ENCODE data around the gene BARHL1. TPM values are rescaled to one million over a fixed set of nuclear protein-coding genes. Genes with fewer than 3 reads are reported as not detected.

Gene BARHL1
- total RNA-seq, 1 experiment from 2014 or later, result not detected

GRCh38 chr9:132622159-132622558 lies 39.8 kb downstream of the BARHL1 start:
- Mint-ChIP-seq H3K27ac (no peak overlapping the region), H3K27me3 (ENCODE audit: low read depth) (no peaks in the 10 kb centered on the region), H3K4me1 (peaks cover 0 to 17% of the 10 kb centered on the region in 2 experiments; a peak in 1 of 4 replicates), H3K9me3 (no peaks in the 10 kb centered on the region), H3K4me3 (no peak overlapping the region), H3K36me3 (ENCODE audit: insufficient read depth in 1 of 3, low read depth in 3 of 3) (peaks cover 12 to 55% (median 23%) of the 10 kb centered on the region in 3 experiments; a peak in 6 of 7 replicates)
- no peak overlapping the region for H3K27ac ChIP-seq (ENCODE audit: insufficient read length, low read depth, low read length)
- no peak overlapping the region for H3K14ac ChIP-seq (ENCODE audit: insufficient read depth, low read length)
- no peak overlapping the region for H2BK15ac ChIP-seq (ENCODE audit: low read depth, low read length)
- H4K5ac ChIP-seq (ENCODE audit: insufficient read length, low read depth, low read length), result no peak overlapping the region
- no peak overlapping the region for H4K91ac ChIP-seq (ENCODE audit: insufficient read length, low read depth, low read length)
- no peak overlapping the region for H2BK20ac ChIP-seq (ENCODE audit: low read depth, low read length, poor library complexity, severe bottlenecking)
- H3K18ac ChIP-seq (ENCODE audit: insufficient read length, low read depth, low read length), result no peak overlapping the region
- no peak overlapping the region for H3K9ac ChIP-seq (ENCODE audit: extremely low read depth, insufficient read length, low read length)
- H3K56ac ChIP-seq (ENCODE audit: insufficient read length, low read depth, low read length), result no peak overlapping the region
- H2AFZ ChIP-seq (ENCODE audit: low read length), result no peak overlapping the region
- DNase-seq, result no peak
- H3T11ph ChIP-seq (ENCODE audit: low read length), result no peak overlapping the region
- H3K79me2 ChIP-seq (ENCODE audit: insufficient read depth, low read length), result no peaks in the 10 kb centered on the region
- no peaks in the 10 kb centered on the region for H3K79me1 ChIP-seq (ENCODE audit: insufficient read depth, low read depth, low read length, poor library complexity, severe bottlenecking)
- no peaks in the 10 kb centered on the region for H3K23me2 ChIP-seq (ENCODE audit: insufficient read length, low read depth, low read length, poor library complexity, severe bottlenecking)
- H2BK12ac ChIP-seq (ENCODE audit: insufficient read length, low read depth, low read length), result no peak overlapping the region
- H2BK120ac ChIP-seq (ENCODE audit: low read depth, low read length, poor library complexity, severe bottlenecking), result no peak overlapping the region
- H4K8ac ChIP-seq (replicated peaks; ENCODE audit: insufficient read length, low read depth, low read length), result no peak overlapping the region
- no CpG with 5 or more reads among the region's 5 CpGs for WGBS (ENCODE audit: extremely low coverage, insufficient read length, low lambda C conversion rate)
- H3K4me2 ChIP-seq (ENCODE audit: insufficient read depth, insufficient read length, low read length), result no peak overlapping the region
- H3K23ac ChIP-seq (ENCODE audit: insufficient read length, low read depth, low read length), result no peak overlapping the region
- TF ChIP-seq, protein P1, sequence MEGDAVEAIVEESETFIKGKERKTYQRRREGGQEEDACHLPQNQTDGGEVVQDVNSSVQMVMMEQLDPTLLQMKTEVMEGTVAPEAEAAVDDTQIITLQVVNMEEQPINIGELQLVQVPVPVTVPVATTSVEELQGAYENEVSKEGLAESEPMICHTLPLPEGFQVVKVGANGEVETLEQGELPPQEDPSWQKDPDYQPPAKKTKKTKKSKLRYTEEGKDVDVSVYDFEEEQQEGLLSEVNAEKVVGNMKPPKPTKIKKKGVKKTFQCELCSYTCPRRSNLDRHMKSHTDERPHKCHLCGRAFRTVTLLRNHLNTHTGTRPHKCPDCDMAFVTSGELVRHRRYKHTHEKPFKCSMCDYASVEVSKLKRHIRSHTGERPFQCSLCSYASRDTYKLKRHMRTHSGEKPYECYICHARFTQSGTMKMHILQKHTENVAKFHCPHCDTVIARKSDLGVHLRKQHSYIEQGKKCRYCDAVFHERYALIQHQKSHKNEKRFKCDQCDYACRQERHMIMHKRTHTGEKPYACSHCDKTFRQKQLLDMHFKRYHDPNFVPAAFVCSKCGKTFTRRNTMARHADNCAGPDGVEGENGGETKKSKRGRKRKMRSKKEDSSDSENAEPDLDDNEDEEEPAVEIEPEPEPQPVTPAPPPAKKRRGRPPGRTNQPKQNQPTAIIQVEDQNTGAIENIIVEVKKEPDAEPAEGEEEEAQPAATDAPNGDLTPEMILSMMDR (conservative IDR thresholded peaks at IDR 0.05), result no peak
- no peaks in the 10 kb centered on the region for H3K4me1 ChIP-seq (ENCODE audit: insufficient read depth, low read length)
- no peaks in the 10 kb centered on the region for H3K9me3 ChIP-seq (ENCODE audit: control insufficient read depth, low read depth, low read length)
- no peaks in the 10 kb centered on the region for H3K27me3 ChIP-seq (ENCODE audit: insufficient read depth, low read length)
- no peak overlapping the region for H3K4ac ChIP-seq (ENCODE audit: low read depth, low read length)
- H4K20me1 ChIP-seq (ENCODE audit: control insufficient read depth, insufficient read depth, insufficient read length), result no peaks in the 10 kb centered on the region
- no peak overlapping the region for H2BK5ac ChIP-seq (ENCODE audit: insufficient read length, low read length)
- no peak overlapping the region for H2AK5ac ChIP-seq (ENCODE audit: insufficient read length, low read length)
